Measurements from ENCODE around the gene ADAMTS8.
A peak's percentile ranks its signal among the peaks of the same experiment; 100 is the strongest.

The ADAMTS8 gene

GRCh38 chr11:130428316-130429119, at the start of gene ADAMTS8:
Gene ADAMTS8, minus strand, starts transcription at chr11:130428609. Its CDS starts 323 bp downstream, at chr11:130428286.
- DNase-seq (ENCODE audit: low spot score) = no peak
- FAIRE-seq = no peak

GRCh38 chr11:130477586-130478203, 49.3 kb upstream of the ADAMTS8 start:
- peak; percentile 27 for FAIRE-seq

GRCh38 chr11:130476922-130477491, 48.6 kb upstream of the ADAMTS8 start:
- DNase-seq (ENCODE audit: low spot score) (no peak), FAIRE-seq (no peak)

More at GRCh38 chr11:130477586-130478203, 49.3 kb upstream of the ADAMTS8 start:
- peak; percentile 59 for DNase-seq (ENCODE audit: low spot score)

- peak; percentile 52 for DNase-seq (ENCODE audit: low spot score)
- no peak for FAIRE-seq
Measured at GRCh38 chr11:130476200-130476921, 48.0 kb upstream of the ADAMTS8 start.

GRCh38 chr11:130475426-130476053, 47.1 kb upstream of the ADAMTS8 start:
- DNase-seq (ENCODE audit: low spot score) = no peak
- FAIRE-seq = no peak

- no peak for DNase-seq (ENCODE audit: low spot score)
- FAIRE-seq = no peak
Measured at GRCh38 chr11:130474637-130475400, 46.4 kb upstream of the ADAMTS8 start.

- FAIRE-seq (no peak), DNase-seq (ENCODE audit: low spot score) (no peak)
Measured at GRCh38 chr11:130473795-130474377, 45.5 kb upstream of the ADAMTS8 start.

- DNase-seq (ENCODE audit: low spot score) = no peak
- no peak for FAIRE-seq
Measured at GRCh38 chr11:130473056-130473794, 44.8 kb upstream of the ADAMTS8 start.

- DNase-seq (ENCODE audit: low spot score) (no peak), FAIRE-seq (no peak)
Measured at GRCh38 chr11:130472434-130472961, 44.1 kb upstream of the ADAMTS8 start.

GRCh38 chr11:130471731-130472433, 43.5 kb upstream of the ADAMTS8 start:
- DNase-seq (ENCODE audit: low spot score) = no peak
- no peak for FAIRE-seq

- DNase-seq (ENCODE audit: low spot score) (no peak), FAIRE-seq (no peak)
Measured at GRCh38 chr11:130470832-130471706, 42.7 kb upstream of the ADAMTS8 start.

- DNase-seq (ENCODE audit: low spot score) = no peak
Measured at GRCh38 chr11:130469181-130469580, 40.8 kb upstream of the ADAMTS8 start.

GRCh38 chr11:130467116-130467900, 38.9 kb upstream of the ADAMTS8 start:
- FAIRE-seq (no peak), DNase-seq (ENCODE audit: low spot score) (no peak)

More at GRCh38 chr11:130469181-130469580, 40.8 kb upstream of the ADAMTS8 start:
- FAIRE-seq = no peak

GRCh38 chr11:130465263-130465662, 36.9 kb upstream of the ADAMTS8 start:
- no peak for DNase-seq (ENCODE audit: low spot score)
- FAIRE-seq = no peak

- no peak for FAIRE-seq
- DNase-seq (ENCODE audit: low spot score) = no peak
Measured at GRCh38 chr11:130464291-130464812, 35.9 kb upstream of the ADAMTS8 start.

GRCh38 chr11:130462931-130463330, 34.5 kb upstream of the ADAMTS8 start:
- FAIRE-seq (no peak), DNase-seq (ENCODE audit: low spot score) (no peak)
